Measurements from ENCODE around the gene SCAMP5.

The SCAMP5 gene, protein sequence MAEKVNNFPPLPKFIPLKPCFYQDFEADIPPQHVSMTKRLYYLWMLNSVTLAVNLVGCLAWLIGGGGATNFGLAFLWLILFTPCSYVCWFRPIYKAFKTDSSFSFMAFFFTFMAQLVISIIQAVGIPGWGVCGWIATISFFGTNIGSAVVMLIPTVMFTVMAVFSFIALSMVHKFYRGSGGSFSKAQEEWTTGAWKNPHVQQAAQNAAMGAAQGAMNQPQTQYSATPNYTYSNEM

DNA sequence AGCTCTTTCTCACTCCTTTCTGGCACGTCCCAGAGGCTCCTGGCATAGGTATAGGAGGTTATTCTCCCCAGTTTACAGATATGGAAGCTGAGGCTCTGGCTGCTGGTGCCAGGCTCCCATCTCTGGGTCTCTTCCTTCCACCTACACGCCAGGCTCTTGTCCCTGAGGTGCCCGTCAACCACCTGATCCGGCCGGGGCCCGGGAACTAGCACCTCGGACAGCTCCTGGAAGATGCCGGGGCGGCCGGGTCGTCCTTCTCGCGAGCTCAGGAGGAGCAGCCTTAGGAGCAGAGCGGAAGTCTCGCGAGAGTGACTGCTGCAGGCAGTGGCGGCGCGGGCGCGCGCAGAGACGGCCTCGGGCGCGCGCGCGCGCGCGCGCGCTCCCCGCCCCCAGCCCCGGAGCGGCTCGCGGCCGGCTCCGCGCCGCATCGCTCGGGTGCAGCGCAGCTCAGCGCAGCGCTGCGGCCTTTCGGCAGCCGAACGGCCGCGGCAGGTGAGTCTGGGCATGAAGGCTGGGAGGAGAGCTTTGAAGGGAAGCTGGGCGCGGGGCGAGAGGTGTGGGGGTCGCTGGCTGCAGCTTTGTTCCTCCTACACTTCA is at the start of gene SCAMP5:
TSS of gene SCAMP5 (plus strand) at position 382 of the 597 bp plus-strand sequence. CDS start 16,277 bp downstream, outside the sequence.
- H3K36me3 Mint-ChIP-seq (ENCODE audit: low read depth) = no peaks in the 10 kb centered on the region
- peak within 1 kb of the TSS; percentile 75 for H3K4me3 Mint-ChIP-seq
- no peaks in the 10 kb centered on the region for H3K9me3 Mint-ChIP-seq
- no peak within 1 kb of the TSS for H3K27ac Mint-ChIP-seq
- DNase-seq (ENCODE audit: low spot score) = peak; percentile 92
- H3K4me1 Mint-ChIP-seq (ENCODE audit: low read depth) = peaks cover 6% of the 10 kb centered on the region
- H3K27me3 Mint-ChIP-seq (ENCODE audit: low read depth) = peaks cover 28% of the 10 kb centered on the region

DNA sequence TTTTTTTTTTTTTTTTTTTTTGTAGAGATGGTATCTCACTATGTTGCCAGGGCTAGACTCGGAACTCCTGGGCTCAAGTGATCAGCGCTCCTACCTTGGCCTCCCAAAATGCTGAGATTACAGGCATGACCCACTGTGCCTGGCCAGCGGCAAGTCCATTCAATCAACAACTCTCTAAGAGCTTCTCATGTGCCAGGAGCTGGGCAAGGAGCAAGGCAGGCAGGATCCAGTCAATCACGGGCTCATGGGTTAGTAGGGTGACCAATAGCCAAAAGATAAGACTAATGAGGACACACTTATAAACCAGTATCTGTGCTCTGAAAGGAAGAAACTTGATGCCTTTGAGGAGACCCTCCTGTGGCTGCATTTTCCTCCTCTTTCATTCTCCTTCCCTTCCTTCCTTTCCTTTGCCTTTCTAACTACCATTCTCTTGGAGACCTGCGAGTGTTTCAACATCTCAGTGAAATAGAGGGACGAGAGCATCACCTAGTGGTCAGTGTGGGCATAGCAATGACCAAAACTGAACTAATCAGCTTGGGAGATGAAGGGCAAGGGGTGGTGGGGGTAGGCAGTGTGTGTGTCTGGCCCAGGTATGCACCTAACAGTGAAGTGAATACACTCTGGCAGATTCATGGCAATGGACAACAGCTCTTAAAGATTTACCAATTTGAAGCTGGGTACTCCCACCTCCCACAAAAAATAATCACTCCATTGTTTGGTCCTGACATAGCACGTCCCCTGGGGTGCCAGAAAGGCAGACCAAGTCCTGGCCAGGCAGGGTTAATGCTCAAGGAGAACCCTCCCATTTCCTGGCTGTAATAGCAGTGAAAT is 45.1 kb upstream of the SCAMP5 start:
- DNase-seq (ENCODE audit: low spot score) = peak; percentile 65
- Mint-ChIP-seq H3K27me3 (ENCODE audit: low read depth) (no peaks in the 10 kb centered on the region), H3K27ac (no peak overlapping the region)

DNA sequence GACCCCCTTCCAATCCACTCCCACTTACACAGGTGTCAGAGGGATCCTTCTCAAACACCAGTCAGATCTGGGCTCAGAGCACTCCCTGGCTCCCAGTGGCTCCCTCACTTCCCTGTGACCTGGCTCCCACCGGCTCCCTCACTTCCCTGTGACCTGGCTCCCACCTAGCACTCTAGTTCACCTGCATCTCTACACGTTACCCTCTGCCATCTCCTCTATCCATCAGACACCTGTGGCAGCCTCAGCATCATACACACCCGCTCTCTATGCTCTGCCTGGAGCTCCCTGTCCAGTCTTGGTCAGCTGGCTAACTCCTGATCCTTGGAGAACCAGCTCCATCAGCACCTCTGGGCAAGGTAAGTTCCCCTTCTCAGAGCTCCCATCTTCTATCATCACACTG is 44.4 kb upstream of the SCAMP5 start:
- Mint-ChIP-seq H3K36me3 (ENCODE audit: low read depth) (no peaks in the 10 kb centered on the region), H3K27me3 (ENCODE audit: low read depth) (no peaks in the 10 kb centered on the region), H3K9me3 (no peaks in the 10 kb centered on the region), H3K4me3 (no peak overlapping the region), H3K27ac (no peak overlapping the region), H3K4me1 (ENCODE audit: low read depth) (peaks cover 11% of the 10 kb centered on the region)
- DNase-seq (ENCODE audit: low spot score) = no peak

More for the DNA sequence above, 45.1 kb upstream of the SCAMP5 start:
- Mint-ChIP-seq H3K4me1 (ENCODE audit: low read depth) (peaks cover 9% of the 10 kb centered on the region), H3K9me3 (no peaks in the 10 kb centered on the region), H3K36me3 (ENCODE audit: low read depth) (no peaks in the 10 kb centered on the region), H3K4me3 (no peak overlapping the region)

DNA sequence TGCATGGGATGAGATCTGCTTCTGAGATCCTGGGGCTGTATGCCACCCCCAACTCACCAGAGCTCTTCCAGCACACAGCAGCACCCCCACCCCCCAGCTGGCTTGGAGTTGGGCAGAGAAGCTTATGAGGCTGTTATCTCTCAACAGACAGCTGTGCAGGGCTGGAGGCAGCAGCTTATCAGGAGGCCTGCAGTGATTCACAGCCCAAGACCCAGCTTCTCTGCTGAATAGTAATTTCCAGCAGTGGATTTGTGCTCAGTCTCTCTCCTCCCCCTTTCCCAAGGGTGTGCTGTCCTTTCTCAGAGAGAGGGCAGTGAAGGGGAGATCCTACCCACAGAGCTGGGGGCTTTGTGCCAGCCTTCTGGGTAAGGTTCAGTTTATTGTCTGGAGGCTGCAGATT is 40.8 kb upstream of the SCAMP5 start:
- Mint-ChIP-seq H3K4me3 (no peak overlapping the region), H3K27me3 (ENCODE audit: low read depth) (peaks cover 22% of the 10 kb centered on the region), H3K9me3 (no peaks in the 10 kb centered on the region), H3K4me1 (ENCODE audit: low read depth) (peaks cover 25% of the 10 kb centered on the region), H3K36me3 (ENCODE audit: low read depth) (no peaks in the 10 kb centered on the region), H3K27ac (no peak overlapping the region)
- DNase-seq (ENCODE audit: low spot score) = no peak

DNA sequence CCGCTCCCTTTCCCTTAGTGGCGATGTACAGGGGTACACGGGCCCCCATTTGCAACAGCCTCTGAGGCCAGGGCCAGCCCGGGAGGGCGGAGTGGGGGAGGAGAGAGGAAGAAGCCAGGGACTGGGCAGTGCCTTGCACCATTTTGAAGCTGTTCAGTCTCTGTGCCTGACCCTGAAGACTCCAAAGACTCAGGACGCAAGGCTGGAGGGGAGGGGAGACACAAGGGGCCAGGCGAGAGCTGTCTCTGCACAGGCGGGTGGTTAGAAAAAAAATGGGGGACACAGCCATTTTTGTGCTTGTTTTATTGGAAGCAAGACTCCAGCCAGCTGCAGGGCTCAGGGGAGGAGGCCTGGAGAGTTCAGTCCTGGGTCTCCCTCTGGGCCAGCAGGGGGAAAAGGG is 40.3 kb upstream of the SCAMP5 start:
- Mint-ChIP-seq H3K27me3 (ENCODE audit: low read depth) (peaks cover 27% of the 10 kb centered on the region), H3K27ac (no peak overlapping the region), H3K4me1 (ENCODE audit: low read depth) (peaks cover 26% of the 10 kb centered on the region), H3K36me3 (ENCODE audit: low read depth) (no peaks in the 10 kb centered on the region), H3K9me3 (no peaks in the 10 kb centered on the region), H3K4me3 (peak overlapping the region; percentile 60)
- no peak for DNase-seq (ENCODE audit: low spot score)

DNA sequence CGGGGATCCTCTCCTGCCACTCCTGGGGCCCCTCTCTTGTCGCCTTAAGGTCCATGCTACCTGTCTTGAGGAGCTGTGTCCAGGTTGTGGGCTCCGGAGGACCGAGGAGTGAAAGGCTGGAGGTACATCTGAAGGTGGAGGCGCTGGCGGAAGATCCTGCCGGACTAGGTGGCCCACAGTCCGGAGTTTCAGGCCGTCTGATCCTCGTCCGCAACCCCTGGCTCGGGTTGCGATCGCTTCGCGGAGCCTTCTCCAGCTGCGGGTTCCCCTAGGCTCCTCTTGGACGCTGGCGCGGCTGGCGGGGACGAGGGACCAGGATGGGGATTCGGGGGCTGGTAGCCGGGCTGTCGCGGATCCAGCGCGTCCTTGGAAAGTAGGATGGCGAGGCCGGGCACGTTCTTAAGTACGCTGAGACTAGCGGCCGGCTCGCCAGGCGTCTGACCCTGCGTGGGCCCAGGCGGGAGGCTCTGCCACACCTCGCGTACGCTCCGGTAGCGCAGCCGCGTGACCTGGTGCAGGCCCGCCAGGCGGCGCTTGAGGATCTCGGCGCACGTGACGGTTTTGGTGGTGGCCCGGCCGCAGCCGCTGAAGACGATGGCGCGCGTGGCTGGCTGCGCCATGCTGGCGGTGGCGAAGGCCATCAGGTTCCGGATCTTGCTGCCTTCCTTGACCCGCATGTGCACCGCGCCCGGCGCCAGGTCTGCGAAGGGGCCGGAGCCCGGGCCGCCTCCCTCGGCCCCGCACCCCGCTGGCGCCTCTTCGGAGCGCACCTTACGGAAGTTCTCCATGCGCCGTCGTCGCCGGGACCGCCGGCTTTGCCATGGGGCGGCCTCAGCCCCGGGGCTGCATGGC is 39.3 kb upstream of the SCAMP5 start:
- H3K9me3 Mint-ChIP-seq = no peaks in the 10 kb centered on the region
- H3K4me1 Mint-ChIP-seq (ENCODE audit: low read depth) = peaks cover 27% of the 10 kb centered on the region
- no peaks in the 10 kb centered on the region for H3K36me3 Mint-ChIP-seq (ENCODE audit: low read depth)
- DNase-seq (ENCODE audit: low spot score) = peak; percentile 74
- H3K27me3 Mint-ChIP-seq (ENCODE audit: low read depth) = peaks cover 35% of the 10 kb centered on the region
- H3K27ac Mint-ChIP-seq = no peak overlapping the region
- peak overlapping the region; percentile 60 for H3K4me3 Mint-ChIP-seq

DNA sequence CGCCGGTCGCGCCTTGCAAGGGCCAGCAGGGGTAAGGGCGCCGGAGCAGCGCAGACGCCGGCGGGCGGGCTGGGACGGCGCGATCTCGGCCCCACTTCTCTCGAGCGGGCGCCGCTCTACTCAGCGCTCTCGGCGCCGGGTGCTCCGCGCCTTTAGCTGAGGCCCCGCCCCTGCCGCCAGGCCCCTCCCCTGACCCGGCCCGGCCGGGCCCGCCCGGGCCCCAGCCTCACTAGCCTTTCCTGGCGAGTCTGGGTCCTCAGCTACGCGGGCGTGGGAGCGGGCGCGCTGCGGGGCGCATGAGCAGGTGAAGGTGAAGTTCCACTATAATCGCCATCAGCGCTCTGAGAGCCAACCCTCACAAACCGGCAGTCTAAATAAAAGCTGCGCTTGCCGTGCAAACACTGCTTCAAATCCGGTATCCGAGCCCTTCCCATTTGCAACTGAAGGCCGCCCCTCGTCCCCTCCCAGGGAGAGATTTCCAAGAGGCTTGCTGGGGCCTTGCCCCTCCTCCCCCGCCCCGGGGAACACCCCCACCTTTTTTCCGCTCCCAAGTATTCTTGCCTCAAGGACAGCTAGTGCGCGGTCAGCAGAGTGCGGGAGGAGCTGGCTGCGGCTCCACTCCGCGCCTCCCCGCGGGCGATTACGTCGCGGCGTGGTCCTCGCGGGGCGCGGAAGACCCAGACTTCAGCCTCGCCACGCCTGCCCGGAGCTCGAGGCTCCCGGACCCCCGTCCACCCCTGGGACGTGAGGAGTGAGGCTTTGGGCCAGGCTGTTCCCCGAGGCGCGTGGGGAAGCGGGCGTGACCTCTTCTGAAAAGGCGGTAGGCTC is 38.5 kb upstream of the SCAMP5 start, which contains the start of gene RPP25:
TSS of gene RPP25 (minus strand) at position 125 of the 828 bp plus-strand sequence. CDS start 189 bp downstream, outside the sequence.
- peaks cover 31% of the 10 kb centered on the region for H3K4me1 Mint-ChIP-seq (ENCODE audit: low read depth)

DNA sequence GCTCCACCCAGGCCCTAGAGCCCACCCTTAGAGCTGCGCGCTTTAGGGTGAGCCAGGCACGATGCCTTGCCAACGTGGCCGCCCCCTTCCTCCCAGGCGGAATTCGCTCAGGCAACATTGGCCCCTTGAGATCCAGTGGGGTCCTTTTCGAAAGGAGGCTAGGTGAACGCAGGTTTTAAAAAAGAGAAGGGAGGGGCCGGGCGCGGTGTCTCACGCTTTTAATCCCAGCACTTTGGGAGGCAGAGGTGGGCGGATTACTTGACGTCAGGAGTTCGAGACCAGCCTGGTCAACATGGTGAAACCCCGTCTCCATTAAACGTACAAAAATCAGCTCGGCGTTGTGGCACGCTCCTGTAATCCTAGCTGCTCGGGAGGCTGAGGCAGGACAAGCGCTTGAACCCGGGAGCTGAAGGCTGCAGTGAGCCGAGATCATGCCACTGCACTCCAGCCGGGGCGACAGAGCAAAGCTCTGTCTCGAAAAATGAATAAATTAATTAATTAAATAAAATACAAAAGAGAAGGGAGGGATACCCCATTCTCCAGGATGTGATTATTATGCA is 37.8 kb upstream of the SCAMP5 start:
- Mint-ChIP-seq H3K27me3 (ENCODE audit: low read depth) (peaks cover 43% of the 10 kb centered on the region), H3K4me3 (peak overlapping the region; percentile 79), H3K27ac (no peak overlapping the region), H3K4me1 (ENCODE audit: low read depth) (peaks cover 31% of the 10 kb centered on the region), H3K9me3 (no peaks in the 10 kb centered on the region), H3K36me3 (ENCODE audit: low read depth) (no peaks in the 10 kb centered on the region)
- DNase-seq (ENCODE audit: low spot score) = no peak

More for the DNA sequence above, 38.5 kb upstream of the SCAMP5 start, which contains the start of gene RPP25:
- Mint-ChIP-seq H3K27me3 (ENCODE audit: low read depth) (peaks cover 42% of the 10 kb centered on the region), H3K9me3 (no peaks in the 10 kb centered on the region), H3K36me3 (ENCODE audit: low read depth) (no peaks in the 10 kb centered on the region), H3K4me3 (peak within 1 kb of the TSS; percentile 79), H3K27ac (no peak within 1 kb of the TSS)
- DNase-seq (ENCODE audit: low spot score) = peak; percentile 71

DNA sequence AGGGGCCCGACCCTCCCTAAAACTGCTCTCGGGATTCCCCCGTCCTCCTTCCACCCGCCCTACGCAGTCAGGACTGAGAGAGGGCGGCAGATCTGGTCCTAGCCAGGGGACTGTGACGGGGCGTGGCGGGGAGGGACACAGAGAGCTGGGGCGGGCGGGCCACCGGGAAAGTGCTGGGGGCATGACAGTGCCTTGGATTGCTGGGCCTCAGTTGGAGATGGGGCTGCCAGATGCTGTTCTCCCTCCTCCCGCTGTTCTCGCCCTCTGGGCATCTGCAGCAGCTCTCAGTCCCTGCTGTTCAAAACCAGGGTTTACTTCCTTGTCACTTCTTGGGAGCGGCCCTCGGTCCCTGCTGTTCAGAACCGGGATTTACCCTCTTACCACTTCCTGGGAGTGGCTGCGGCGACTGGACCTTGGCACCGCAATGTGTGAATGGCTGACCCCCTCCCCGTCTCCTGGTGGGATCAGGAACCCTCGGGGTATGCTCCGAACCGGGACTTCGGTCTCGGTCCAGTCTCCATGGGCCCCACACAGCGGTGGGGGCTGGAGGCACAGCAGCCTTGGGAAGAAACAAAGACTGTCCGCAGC is 36.9 kb upstream of the SCAMP5 start:
- no peaks in the 10 kb centered on the region for H3K9me3 Mint-ChIP-seq
- no peaks in the 10 kb centered on the region for H3K36me3 Mint-ChIP-seq (ENCODE audit: low read depth)
- H3K4me3 Mint-ChIP-seq = peak overlapping the region; percentile 51
- no peak overlapping the region for H3K27ac Mint-ChIP-seq
- peaks cover 31% of the 10 kb centered on the region for H3K4me1 Mint-ChIP-seq (ENCODE audit: low read depth)
- peaks cover 49% of the 10 kb centered on the region for H3K27me3 Mint-ChIP-seq (ENCODE audit: low read depth)
- DNase-seq (ENCODE audit: low spot score) = no peak

DNA sequence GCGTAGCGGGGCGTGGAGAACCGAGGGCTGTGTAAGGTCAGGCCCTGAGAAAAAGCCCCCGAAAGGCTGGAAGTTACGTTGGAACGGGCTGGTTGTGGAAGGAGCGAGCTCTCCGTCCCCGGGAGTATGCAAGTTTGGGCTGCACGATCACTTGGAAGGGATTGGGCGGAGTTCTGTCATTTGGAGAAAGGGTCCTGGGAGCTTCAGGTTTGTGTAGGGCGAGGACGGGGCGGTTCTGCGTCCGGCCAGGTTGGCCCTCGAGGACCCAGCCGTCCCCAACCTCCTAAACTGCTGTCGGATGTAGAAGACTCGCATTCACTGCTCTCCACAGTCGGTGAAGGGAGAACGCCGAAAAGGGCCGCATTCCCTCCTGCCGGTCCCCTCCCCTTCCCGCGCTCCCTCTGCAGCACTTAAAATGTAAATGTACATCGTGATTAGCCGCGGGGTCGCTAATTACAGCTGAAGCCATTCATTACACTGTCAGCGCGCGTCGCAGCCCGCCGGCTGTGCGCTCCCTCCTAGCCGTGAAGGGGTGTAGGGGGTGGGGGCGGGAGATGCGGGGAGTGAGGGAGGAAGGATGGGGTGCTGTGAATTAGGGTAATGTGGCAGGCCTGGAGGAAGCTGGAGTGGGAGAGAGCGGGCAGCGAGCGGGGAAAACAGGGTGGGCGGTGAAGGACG is 36.3 kb upstream of the SCAMP5 start:
- no peaks in the 10 kb centered on the region for H3K9me3 Mint-ChIP-seq
- peaks cover 30% of the 10 kb centered on the region for H3K4me1 Mint-ChIP-seq (ENCODE audit: low read depth)
- peaks cover 49% of the 10 kb centered on the region for H3K27me3 Mint-ChIP-seq (ENCODE audit: low read depth)
- no peaks in the 10 kb centered on the region for H3K36me3 Mint-ChIP-seq (ENCODE audit: low read depth)
- peak overlapping the region; percentile 51 for H3K4me3 Mint-ChIP-seq
- DNase-seq (ENCODE audit: low spot score) = no peak
- H3K27ac Mint-ChIP-seq = no peak overlapping the region

DNA sequence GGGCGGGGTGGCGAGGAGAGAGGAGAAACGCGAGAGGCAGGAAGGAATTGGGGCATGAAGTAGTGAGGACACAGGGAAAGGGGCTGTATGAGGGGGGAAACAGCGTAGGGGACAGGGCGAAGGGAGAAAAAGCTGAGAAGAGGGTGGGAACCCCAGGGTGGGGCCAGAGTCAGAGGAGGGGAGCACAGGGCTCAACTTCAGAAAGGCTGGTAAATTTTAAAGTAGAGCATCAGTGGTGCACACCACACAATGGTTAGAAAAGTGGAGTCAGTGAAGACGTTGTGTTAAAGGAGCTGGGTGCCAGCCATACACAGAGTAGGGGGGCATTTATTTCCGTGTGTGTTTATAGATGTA is 35.8 kb upstream of the SCAMP5 start:
- Mint-ChIP-seq H3K9me3 (no peaks in the 10 kb centered on the region), H3K4me1 (ENCODE audit: low read depth) (peaks cover 29% of the 10 kb centered on the region), H3K27me3 (ENCODE audit: low read depth) (peaks cover 49% of the 10 kb centered on the region), H3K36me3 (ENCODE audit: low read depth) (no peaks in the 10 kb centered on the region), H3K4me3 (no peak overlapping the region), H3K27ac (no peak overlapping the region)
- DNase-seq (ENCODE audit: low spot score) = no peak

DNA sequence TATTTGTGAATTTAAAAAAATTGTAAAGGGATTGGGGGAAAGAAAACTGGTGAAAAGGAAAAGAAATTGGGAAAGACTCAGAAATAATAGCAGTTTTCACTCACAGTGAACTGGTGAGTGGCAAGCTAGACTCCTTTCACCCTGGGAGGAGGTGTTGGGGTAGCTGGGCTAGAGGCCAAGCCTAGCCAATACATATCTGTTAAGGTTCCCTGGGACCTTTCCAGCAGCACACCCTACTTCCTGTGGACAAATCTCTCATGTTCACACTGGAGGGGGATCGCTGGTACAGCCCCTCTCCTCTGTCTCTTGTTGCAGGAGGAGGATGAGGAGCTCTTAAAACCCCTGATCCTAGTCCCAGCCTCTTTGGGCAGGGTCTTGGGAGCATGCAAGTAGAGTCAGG is 35.1 kb upstream of the SCAMP5 start:
- no peak overlapping the region for H3K27ac Mint-ChIP-seq
- no peak overlapping the region for H3K4me3 Mint-ChIP-seq
- DNase-seq (ENCODE audit: low spot score) = no peak
- H3K4me1 Mint-ChIP-seq (ENCODE audit: low read depth) = peaks cover 26% of the 10 kb centered on the region
- no peaks in the 10 kb centered on the region for H3K36me3 Mint-ChIP-seq (ENCODE audit: low read depth)
- peaks cover 49% of the 10 kb centered on the region for H3K27me3 Mint-ChIP-seq (ENCODE audit: low read depth)
- no peaks in the 10 kb centered on the region for H3K9me3 Mint-ChIP-seq

All from T-helper 2 cell treated with Interferon-gamma antibody and Interleukin-4, amounts not matched to agents 5 μg/mL and 100 μg/mL, for 36 hours (primary cell).